ENCODE results near the gene HIVEP2. TPM values are rescaled to one million over a fixed set of nuclear protein-coding genes. Genes with fewer than 3 reads are reported as not detected.

Gene HIVEP2
- total and polyA plus RNA-seq, 2 donors (not counting 3 experiments of a cell fraction or from before 2014, with no cell fraction given) = 1.3 to 4.7 TPM

DNA sequence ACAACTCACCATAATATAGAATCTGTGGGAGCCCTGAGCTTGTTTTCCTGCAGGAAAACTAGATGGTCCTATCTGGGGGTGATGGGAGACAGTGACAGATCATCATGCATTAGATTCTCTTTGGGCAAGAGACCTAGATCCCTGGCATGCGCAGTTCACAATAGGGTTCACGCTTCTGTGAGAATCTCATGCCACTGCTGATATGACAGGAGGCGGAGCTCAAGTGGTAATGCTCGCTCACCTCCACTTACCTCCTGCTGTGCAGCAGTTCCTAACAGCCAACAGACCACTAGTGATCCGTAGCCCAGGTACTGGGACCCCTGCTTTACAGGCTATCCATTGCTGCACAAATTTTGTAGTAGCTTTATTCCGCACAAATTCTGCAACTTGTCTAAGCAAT lies 84.5 kb downstream of the HIVEP2 start:
- Histone ChIP-seq H2AFZ (ENCODE audit: low read depth, low read length) (no peak overlapping the region), H3K27ac (ENCODE audit: insufficient read depth, low read depth, low read length) (no peak overlapping the region), H3K9me1 (replicated peaks; ENCODE audit: control insufficient read depth, extremely low read depth, insufficient read depth, low read length) (no peaks in the 10 kb centered on the region), H4K20me1 (replicated peaks; ENCODE audit: control insufficient read depth, extremely low read depth, insufficient read depth, low read length) (no peaks in the 10 kb centered on the region), H3K9me3 (replicated peaks; ENCODE audit: control insufficient read depth, insufficient read depth, low read length) (no peaks in the 10 kb centered on the region), H3K4me1 (ENCODE audit: control insufficient read depth, extremely low read depth, insufficient read depth, low read length) (no peaks in the 10 kb centered on the region), H3K27me3 (ENCODE audit: control insufficient read depth in 2 of 2, insufficient read depth in 2 of 2, low read length in 2 of 2) (no peaks in the 10 kb centered on the region), H3K4me3 (replicated peaks in 1 of 3; ENCODE audit: insufficient read depth in 1 of 3, low read depth in 1 of 3, low read length in 3 of 3) (no peak overlapping the region), H3K4me2 (ENCODE audit: insufficient read depth, low read length) (no peak overlapping the region), H3K36me3 (ENCODE audit: control insufficient read depth in 2 of 2, extremely low read depth in 1 of 2, insufficient read depth in 2 of 2, low read length in 2 of 2) (no peaks in the 10 kb centered on the region), H3K79me2 (ENCODE audit: control insufficient read depth, insufficient read depth, low read length) (no peaks in the 10 kb centered on the region), H3K9ac (replicated peaks; ENCODE audit: extremely low read depth, insufficient read depth, low read length) (no peak overlapping the region)
- dilution Hi-C loops (cut with MboI; ENCODE audit: extremely low pct_ligation_motif_present, low sequenced_read_pairs) (no loop called here), intact Hi-C loops (cut with micrococcal nuclease) (no loop called here)
- no peak for DNase-seq (ENCODE audit: low read depth, low spot score)
- CTCF ChIA-PET = interaction anchor here (1.0 kb wide), 1 partner anchor 166 kb away, joined by 3 read pairs; no protein-coding TSS in a partner anchor
- no peak for FAIRE-seq
- no TSS peak for BruUV-seq (replicated peaks)
- POLR2A ChIA-PET = no interaction called here
- TF ChIP-seq POLR2A (IDR thresholded peaks at IDR 0.05; ENCODE audit: low read depth, low read length) (no peak), MAX (IDR thresholded peaks at IDR 0.05; ENCODE audit: insufficient read depth, insufficient read length) (no peak), FOS (IDR thresholded peaks at IDR 0.05; ENCODE audit: borderline replicate concordance, insufficient read depth, low read length) (no peak), POLR2AphosphoS5 (IDR thresholded peaks at IDR 0.05; ENCODE audit: insufficient read depth, low read depth, low read length) (no peak), MYC (IDR thresholded peaks at IDR 0.05; ENCODE audit: low read depth, low read length) (no peak), GATA2 (IDR thresholded peaks at IDR 0.05; ENCODE audit: insufficient read depth, insufficient read length, low read depth, low read length) (no peak), JUN (IDR thresholded peaks at IDR 0.05; ENCODE audit: borderline replicate concordance, insufficient read depth, insufficient read length, low read depth) (no peak), EZH2 (IDR thresholded peaks at IDR 0.05; ENCODE audit: borderline replicate concordance, low read depth, low read length, severe bottlenecking) (no peak)
- TF ChIP-seq, protein P1, sequence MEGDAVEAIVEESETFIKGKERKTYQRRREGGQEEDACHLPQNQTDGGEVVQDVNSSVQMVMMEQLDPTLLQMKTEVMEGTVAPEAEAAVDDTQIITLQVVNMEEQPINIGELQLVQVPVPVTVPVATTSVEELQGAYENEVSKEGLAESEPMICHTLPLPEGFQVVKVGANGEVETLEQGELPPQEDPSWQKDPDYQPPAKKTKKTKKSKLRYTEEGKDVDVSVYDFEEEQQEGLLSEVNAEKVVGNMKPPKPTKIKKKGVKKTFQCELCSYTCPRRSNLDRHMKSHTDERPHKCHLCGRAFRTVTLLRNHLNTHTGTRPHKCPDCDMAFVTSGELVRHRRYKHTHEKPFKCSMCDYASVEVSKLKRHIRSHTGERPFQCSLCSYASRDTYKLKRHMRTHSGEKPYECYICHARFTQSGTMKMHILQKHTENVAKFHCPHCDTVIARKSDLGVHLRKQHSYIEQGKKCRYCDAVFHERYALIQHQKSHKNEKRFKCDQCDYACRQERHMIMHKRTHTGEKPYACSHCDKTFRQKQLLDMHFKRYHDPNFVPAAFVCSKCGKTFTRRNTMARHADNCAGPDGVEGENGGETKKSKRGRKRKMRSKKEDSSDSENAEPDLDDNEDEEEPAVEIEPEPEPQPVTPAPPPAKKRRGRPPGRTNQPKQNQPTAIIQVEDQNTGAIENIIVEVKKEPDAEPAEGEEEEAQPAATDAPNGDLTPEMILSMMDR (IDR thresholded peaks at IDR 0.05; ENCODE audit: extremely low read depth in 1 of 2, insufficient read depth in 1 of 2, low read depth in 1 of 2, low read length in 2 of 2) = no peak
